GM10847 (cell line): ENCODE data around the gene ENTPD7.

Source experiments
- POLR2A ChIP-seq: IDR thresholded peaks from 2 replicates; pipeline ENCODE4 v1.6.1; 2011; ENCODE audit not compliant: insufficient read length; ENCODE audit errors: extremely low read depth

The ENTPD7 gene

GRCh38 chr10:99672884-99673283 is 13.6 kb downstream of the ENTPD7 start:
- TF ChIP-seq POLR2A, result no peak

- no peak for TF ChIP-seq POLR2A
These were observed 14.2 kb downstream of the ENTPD7 start for GRCh38 chr10:99673492-99673891.

- no peak for TF ChIP-seq POLR2A
These were observed 15.5 kb downstream of the ENTPD7 start for GRCh38 chr10:99674762-99675161.

- no peak for TF ChIP-seq POLR2A
These were observed 17.1 kb downstream of the ENTPD7 start for GRCh38 chr10:99676426-99676825.

GRCh38 chr10:99676895-99677294 is 17.6 kb downstream of the ENTPD7 start:
- no peak for TF ChIP-seq POLR2A

GRCh38 chr10:99678921-99679320 is 19.6 kb downstream of the ENTPD7 start:
- TF ChIP-seq POLR2A, result no peak

GRCh38 chr10:99681553-99681952 is 22.2 kb downstream of the ENTPD7 start:
- TF ChIP-seq POLR2A, result no peak

- TF ChIP-seq POLR2A, result no peak
These were observed 22.7 kb downstream of the ENTPD7 start for GRCh38 chr10:99682032-99682431.

GRCh38 chr10:99682752-99683151 is 23.4 kb downstream of the ENTPD7 start:
- TF ChIP-seq POLR2A, result no peak

GRCh38 chr10:99685597-99685967 is 26.3 kb downstream of the ENTPD7 start:
- no peak for TF ChIP-seq POLR2A

GRCh38 chr10:99689461-99689860 is 30.2 kb downstream of the ENTPD7 start:
- TF ChIP-seq POLR2A, result no peak

GRCh38 chr10:99693933-99694583 is 34.7 kb downstream of the ENTPD7 start:
- TF ChIP-seq POLR2A, result no peak

GRCh38 chr10:99695761-99696160 is 36.5 kb downstream of the ENTPD7 start:
- TF ChIP-seq POLR2A, result no peak

GRCh38 chr10:99698504-99699080 is 39.3 kb downstream of the ENTPD7 start:
- no peak for TF ChIP-seq POLR2A

GRCh38 chr10:99700649-99701048 is 41.3 kb downstream of the ENTPD7 start:
- TF ChIP-seq POLR2A, result no peak

- TF ChIP-seq POLR2A, result no peak
These were observed 49.2 kb downstream of the ENTPD7 start for GRCh38 chr10:99708428-99709012.
